ENCODE data around the gene SOD1.

- TF ChIP-seq CTCF (tag by site-specific recombination; IDR thresholded peaks at IDR 0.05): 0 out of 2 replicates have a peak, but pooled peaks have one; percentile 8
- no peak for TF ChIP-seq ZNF23 (tag by site-specific recombination; IDR thresholded peaks at IDR 0.05; ENCODE audit: borderline replicate concordance)
- TF ChIP-seq MYNN (tag by site-specific recombination; IDR thresholded peaks at IDR 0.05; ENCODE audit: borderline replicate concordance): no peak
- TF ChIP-seq BCL11A (tag by site-specific recombination; IDR thresholded peaks at IDR 0.05; ENCODE audit: low read depth): no peak
- TF ChIP-seq ZNF174 (tag by site-specific recombination; IDR thresholded peaks at IDR 0.05): no peak
- no peak for TF ChIP-seq ZEB2 (tag by site-specific recombination; IDR thresholded peaks at IDR 0.05)
- no peak for TF ChIP-seq SP2 (tag by site-specific recombination; IDR thresholded peaks at IDR 0.05)
- TF ChIP-seq ZNF513 (tag by site-specific recombination; IDR thresholded peaks at IDR 0.05): no peak
- no peak for TF ChIP-seq ZNF366 (tag by site-specific recombination; conservative IDR thresholded peaks at IDR 0.05)
- TF ChIP-seq ZNF391 (tag by site-specific recombination; IDR thresholded peaks at IDR 0.05; ENCODE audit: borderline replicate concordance, low read depth): no peak
- TF ChIP-seq ZBTB11 (tag by site-specific recombination; conservative IDR thresholded peaks at IDR 0.05; ENCODE audit: low read depth): no peak
Measured at GRCh38 chr21:31623664-31624063, 35.8 kb upstream of the SOD1 start.

All from HEK293 (cell line).